Activated effector memory CD4-positive, alpha-beta T cell treated with anti-CD3 and anti-CD28 coated beads, Interleukin-2, amount 50 U/mL, for 16 hours (primary cell): Measurements from ENCODE around the gene TRPM1.

Source experiments
- DNase-seq: peaks from one replicate; pipeline ENCODE4 v3.0.0-alpha.2; 2020

Gene TRPM1

GRCh38 chr15:30962079-30962478 is 139.4 kb downstream of the TRPM1 start:
- DNase-seq: no peak

- DNase-seq: no peak
Measured at GRCh38 chr15:30958219-30958618, 143.3 kb downstream of the TRPM1 start.

GRCh38 chr15:30956216-30957124 is 145.1 kb downstream of the TRPM1 start:
- DNase-seq: no peak

GRCh38 chr15:30954674-30955073 is 146.9 kb downstream of the TRPM1 start:
- no peak for DNase-seq

- DNase-seq: no peak
Measured at GRCh38 chr15:30953731-30954378, 147.7 kb downstream of the TRPM1 start.

GRCh38 chr15:30953183-30953582 is 148.3 kb downstream of the TRPM1 start:
- DNase-seq: no peak
